Inflammatory macrophage (primary cell): ENCODE measurements around the gene KIF2A.

Source experiments
- DNase-seq, 2 donors: peaks; one replicate each; pipeline ENCODE4 v3.0.0-alpha.2; 2020 to 2022
- total RNA-seq, 18 experiments: gene quantifications; one replicate each; lab custom pipeline; 2026; ENCODE audit warnings: mixed read lengths in 6 of 18, inconsistent platforms in 2 of 18; lab: John Stamatoyannopoulos, UW

KIF2A gene
- total RNA-seq = 18.6 to 113 (median 54.4) reads per million in 18 experiments

- peak; percentile 96 for DNase-seq
Measured at GRCh38 chr5:62305715-62306322, at the start of gene KIF2A. TSS of gene KIF2A (plus strand) at chr5:62306206. CDS start at chr5:62306473, 267 bp downstream.

GRCh38 chr5:62257020-62257367 lies 49.0 kb upstream of the KIF2A start:
- DNase-seq = no peak

GRCh38 chr5:62258654-62259053 lies 47.4 kb upstream of the KIF2A start:
- DNase-seq = no peak

GRCh38 chr5:62259699-62260250 lies 46.2 kb upstream of the KIF2A start:
- DNase-seq = peak; percentile 19 to 27

- peak in 1 of 2 donors; percentile 12 for DNase-seq
Measured at GRCh38 chr5:62260513-62260912, 45.5 kb upstream of the KIF2A start.

- DNase-seq = no peak
Measured at GRCh38 chr5:62263401-62263800, 42.6 kb upstream of the KIF2A start.

- DNase-seq = no peak
Measured at GRCh38 chr5:62265648-62266112, 40.3 kb upstream of the KIF2A start.

- no peak for DNase-seq
Measured at GRCh38 chr5:62266573-62266972, 39.4 kb upstream of the KIF2A start.

- DNase-seq = no peak
Measured at GRCh38 chr5:62268234-62268633, 37.8 kb upstream of the KIF2A start.

GRCh38 chr5:62268792-62269191 lies 37.2 kb upstream of the KIF2A start:
- DNase-seq = peak; percentile 12 to 21

GRCh38 chr5:62271370-62271769 lies 34.6 kb upstream of the KIF2A start:
- no peak for DNase-seq

- DNase-seq = no peak
Measured at GRCh38 chr5:62271870-62272269, 34.1 kb upstream of the KIF2A start.

GRCh38 chr5:62273687-62274086 lies 32.3 kb upstream of the KIF2A start:
- DNase-seq = no peak

- no peak for DNase-seq
Measured at GRCh38 chr5:62275581-62275980, 30.4 kb upstream of the KIF2A start.

- no peak for DNase-seq
Measured at GRCh38 chr5:62281411-62281810, 24.6 kb upstream of the KIF2A start.

- DNase-seq = peak; percentile 51 to 54
Measured at GRCh38 chr5:62282064-62282463, 23.9 kb upstream of the KIF2A start.

GRCh38 chr5:62283005-62283404 lies 23.0 kb upstream of the KIF2A start:
- DNase-seq = no peak

GRCh38 chr5:62283861-62284260 lies 22.1 kb upstream of the KIF2A start:
- no peak for DNase-seq

- peak; percentile 80 to 81 for DNase-seq
Measured at GRCh38 chr5:62284946-62285891, 20.8 kb upstream of the KIF2A start.

GRCh38 chr5:62286834-62287233 lies 19.2 kb upstream of the KIF2A start:
- no peak for DNase-seq

GRCh38 chr5:62287237-62287636 lies 18.8 kb upstream of the KIF2A start:
- peak; percentile 38 to 46 for DNase-seq

GRCh38 chr5:62288118-62288517 lies 17.9 kb upstream of the KIF2A start:
- no peak for DNase-seq

GRCh38 chr5:62289813-62290212 lies 16.2 kb upstream of the KIF2A start:
- no peak for DNase-seq
